ENCODE results near the gene ATXN1L. TPM values are rescaled to one million over a fixed set of nuclear protein-coding genes. Genes with fewer than 3 reads are reported as not detected.

Gene ATXN1L
- total and polyA plus RNA-seq, 11 donors = 6.9 to 24.2 (median 17.7) TPM

GRCh38 chr16:71883849-71884638 is 38.3 kb downstream of the ATXN1L start, which contains the start of gene ZNF821:
Gene ZNF821 (minus strand): TSS chr16:71884182. CDS start chr16:71879946, 4,236 bp downstream.
- Histone ChIP-seq H3K4me1 (peaks cover 0 to 45% (median 11%) of the 10 kb centered on the region in 12 donors), H3K36me3 (peaks cover 0 to 27% (median 16%) of the 10 kb centered on the region in 9 donors), H3K27ac (peak within 1 kb of the TSS; percentile 72 to 96 (median 90)), H3K4me3 (peak within 1 kb of the TSS; percentile 67 to 100 (median 94)), H3K9me3 (no peaks in the 10 kb centered on the region), H3K27me3 (no peaks in the 10 kb centered on the region)
- ATAC-seq = peak; percentile 71 to 94 (median 90)
- DNase-seq = peak; percentile 81 to 90 (median 82)
- TF ChIP-seq CTCF (IDR thresholded peaks at IDR 0.05) = peak in 11 of 12 donors; percentile 7 to 70 (median 40)
- TF ChIP-seq POLR2A (IDR thresholded peaks at IDR 0.05) = peak in 1 of 2 donors; percentile 46
- 0 to 1% (median 1%) methylated on average over 23 to 85 of the region's 85 CpGs for WGBS, 4 donors
- intact Hi-C loops (cut with DNase I) = loop anchor here in 9 of 10 donors (1.0 to 10.0 kb wide), 7 partner anchors 10 to 79 kb away; partner anchors contain the start of genes ATXN1L (in 2 of the 9) and AP1G1 (in 1 of the 9)

- Histone ChIP-seq H3K36me3 (peaks cover 0 to 15% (median 8%) of the 10 kb centered on the region in 9 donors), H3K4me3 (peak overlapping the region in 4 of 12 donors; percentile 80 to 100 (median 96)), H3K4me1 (peaks cover 0 to 41% (median 11%) of the 10 kb centered on the region in 12 donors), H3K27me3 (no peaks in the 10 kb centered on the region), H3K27ac (peak overlapping the region in 1 of 12 donors; percentile 88), H3K9me3 (no peaks in the 10 kb centered on the region)
- ATAC-seq = no peak
- intact Hi-C loops (cut with DNase I) = loop anchor here in 1 of 10 donors (10.0 kb wide), 1 partner anchor 80 kb away; the partner anchor contains the start of gene AP1G1
- 53 to 63% (median 56%) methylated on average over 4 of the region's 4 CpGs for WGBS, 4 donors
- TF ChIP-seq POLR2A (IDR thresholded peaks at IDR 0.05) (no peak), CTCF (IDR thresholded peaks at IDR 0.05) (no peak)
- no peak for DNase-seq
Observed at GRCh38 chr16:71885261-71885650, 39.5 kb downstream of the ATXN1L start.

- DNase-seq = no peak
- Histone ChIP-seq H3K4me1 (peaks cover 0 to 16% (median 4%) of the 10 kb centered on the region in 12 donors), H3K4me3 (no peak overlapping the region), H3K27me3 (no peaks in the 10 kb centered on the region), H3K9me3 (no peaks in the 10 kb centered on the region), H3K36me3 (no peaks in the 10 kb centered on the region), H3K27ac (no peak overlapping the region)
- WGBS, 4 donors = 94 to 99% (median 97%) methylated on average over 3 of the region's 3 CpGs
- TF ChIP-seq POLR2A (IDR thresholded peaks at IDR 0.05) (no peak), CTCF (IDR thresholded peaks at IDR 0.05) (no peak)
- intact Hi-C loops (cut with DNase I) = loop anchor here in 1 of 10 donors (10.0 kb wide), 1 partner anchor 84 kb away; the partner anchor contains the start of gene AP1G1
- no peak for ATAC-seq
Observed at GRCh38 chr16:71889147-71889546, 43.4 kb downstream of the ATXN1L start.

- no peak for DNase-seq
- Histone ChIP-seq H3K4me3 (peak overlapping the region; percentile 68 to 99 (median 88)), H3K36me3 (peaks cover 0 to 9% (median 0%) of the 10 kb centered on the region in 9 donors), H3K4me1 (peaks cover 0 to 32% (median 22%) of the 10 kb centered on the region in 12 donors), H3K9me3 (no peaks in the 10 kb centered on the region), H3K27me3 (no peaks in the 10 kb centered on the region), H3K27ac (peak overlapping the region; percentile 87 to 99 (median 98))
- intact Hi-C loops (cut with DNase I) = loop anchor here in 3 of 10 donors (1.0 to 10.0 kb wide), 3 partner anchors 11 to 201 kb away; partner anchors contain the start of genes AP1G1 (in 2 of the 3), DHX38 (in 1 of the 3) and TXNL4B (in 1 of the 3)
- 34 to 48% (median 44%) methylated on average over 7 of the region's 7 CpGs for WGBS, 4 donors
- ATAC-seq = no peak
- TF ChIP-seq POLR2A (IDR thresholded peaks at IDR 0.05) = no peak
- TF ChIP-seq CTCF (IDR thresholded peaks at IDR 0.05) = no peak
Observed at GRCh38 chr16:71893888-71894228, 48.1 kb downstream of the ATXN1L start.
